Liver (tissue), 9 donors: ENCODE data around the gene BIN1. TPM values are rescaled to one million over a fixed set of nuclear protein-coding genes. Genes with fewer than 3 reads are reported as not detected.

Experiments used
- DNase-seq: peaks from one replicate; pipeline ENCODE4 v3.0.0-alpha.2; 2017; ENCODE audit warnings: low spot score
- H3K27ac ChIP-seq, 2 donors: one replicate each; pipeline ENCODE4 v1.7.0; 2013; ENCODE audit warnings: inconsistent platforms in 2 of 2, low read length in 2 of 2, control low read depth in 1 of 2, low read depth in 1 of 2, mild to moderate bottlenecking in 1 of 2
- H3K27me3 ChIP-seq, 4 donors: one replicate each; pipeline versions ENCODE4 v1.6.1 to v1.7.0; 2013; ENCODE audit warnings: low read length in 3 of 4, inconsistent platforms in 1 of 4, mild to moderate bottlenecking in 1 of 4, moderate library complexity in 1 of 4; ENCODE audit not compliant: control insufficient read depth in 4 of 4, insufficient read depth in 4 of 4
- H3K36me3 ChIP-seq, 4 donors: one replicate each; pipeline versions ENCODE4 v1.6.1 to v1.7.0; 2013; ENCODE audit warnings: low read length in 3 of 4, mild to moderate bottlenecking in 3 of 4, low read depth in 1 of 4, moderate library complexity in 1 of 4; ENCODE audit not compliant: control insufficient read depth in 4 of 4, insufficient read depth in 3 of 4
- H3K4me1 ChIP-seq, 4 donors: one replicate each; pipeline versions ENCODE4 v1.6.1 to v1.7.0; 2013; ENCODE audit warnings: low read length in 3 of 4, mild to moderate bottlenecking in 3 of 4, moderate library complexity in 1 of 4; ENCODE audit not compliant: control insufficient read depth in 4 of 4, insufficient read depth in 4 of 4
- H3K4me3 ChIP-seq, 3 donors: one replicate each; pipeline versions ENCODE4 v1.6.1 to v1.7.0; 2013; ENCODE audit warnings: low read length in 3 of 3, control low read depth in 1 of 3, low read depth in 1 of 3, mild to moderate bottlenecking in 1 of 3
- H3K9ac ChIP-seq, 2 donors: one replicate each; pipeline ENCODE4 v1.7.0; 2013; ENCODE audit warnings: low read length in 2 of 2, mild to moderate bottlenecking in 2 of 2, moderate library complexity in 2 of 2, control low read depth in 1 of 2, low read depth in 1 of 2
- H3K9me3 ChIP-seq, 4 donors: one replicate each; pipeline versions ENCODE4 v1.6.1 to v1.7.0; 2013; ENCODE audit warnings: low read length in 3 of 4; ENCODE audit not compliant: control insufficient read depth in 4 of 4
- EGR1 ChIP-seq, 2 donors: IDR thresholded peaks; 2 replicates each; pipeline ENCODE4 v1.6.1; 2016 to 2018; ENCODE audit warnings: antibody characterized with exemption in 2 of 2, low read depth in 2 of 2
- FOXA1 ChIP-seq: IDR thresholded peaks from 2 replicates; pipeline ENCODE4 v1.6.1; 2016; ENCODE audit warnings: antibody characterized with exemption
- FOXA2 ChIP-seq: IDR thresholded peaks from 2 replicates; pipeline ENCODE4 v1.6.1; 2016; ENCODE audit warnings: antibody characterized with exemption
- GABPA ChIP-seq, 2 donors: IDR thresholded peaks in 1 of 2; conservative IDR thresholded peaks in 1 of 2; 2 replicates each; pipeline ENCODE4 v1.6.1; 2016; ENCODE audit warnings: antibody characterized with exemption in 2 of 2, mild to moderate bottlenecking in 1 of 2, moderate library complexity in 1 of 2
- HNF4A ChIP-seq, 2 donors: conservative IDR thresholded peaks; 2 replicates each; pipeline ENCODE4 v1.6.1; 2016; ENCODE audit warnings: antibody characterized with exemption in 2 of 2, mild to moderate bottlenecking in 2 of 2
- HNF4G ChIP-seq: IDR thresholded peaks from 2 replicates; pipeline ENCODE4 v1.6.1; 2016; ENCODE audit warnings: antibody characterized with exemption
- JUND ChIP-seq, 2 donors: IDR thresholded peaks; 2 replicates each; pipeline ENCODE4 v1.6.1; 2016; ENCODE audit warnings: antibody characterized with exemption in 2 of 2
- NR2F2 ChIP-seq: IDR thresholded peaks from 2 replicates; pipeline ENCODE4 v1.6.1; 2016; ENCODE audit warnings: antibody characterized with exemption
- RAD21 ChIP-seq, 2 donors: IDR thresholded peaks; 2 replicates each; pipeline ENCODE4 v1.6.1; 2016; ENCODE audit warnings: antibody characterized with exemption in 2 of 2, mild to moderate bottlenecking in 2 of 2
- RXRA ChIP-seq, 2 donors: IDR thresholded peaks; 2 replicates each; pipeline ENCODE4 v1.6.1; 2017 to 2018; ENCODE audit warnings: antibody characterized with exemption in 2 of 2, mild to moderate bottlenecking in 1 of 2
- SP1 ChIP-seq: IDR thresholded peaks from 2 replicates; pipeline ENCODE4 v1.6.1; 2018; ENCODE audit warnings: antibody characterized with exemption, mild to moderate bottlenecking
- TAF1 ChIP-seq: conservative IDR thresholded peaks from 2 replicates; pipeline ENCODE4 v1.6.1; 2016; ENCODE audit warnings: antibody characterized with exemption, mild to moderate bottlenecking
- WGBS: extraction: QIAGEN DNeasy Blood & Tissue Kit; methylation state at CpG from one replicate; pipeline ENCODE4 v1.1.7; 2013; 5-methylcytosine and 5-hydroxymethylcytosine counted together
- polyA plus RNA-seq, 2 donors: library from polyadenylated mRNA; stranded (reverse) in 1 of 2; unstranded in 1 of 2; fragments of 200-250 nt in 1 of 2; fragments of >200 nt in 1 of 2; fragmentation: Nextera tagmentation in 1 of 2; extraction: Ambion mirVana in 1 of 2; gene quantifications; one replicate each; pipeline versions ENCODE4 v1.2.1 to v1.2.3, GENCODE V29; 2013 to 2015
- total RNA-seq, 2 donors: library from RNA; depleted of rRNA; stranded (reverse); fragments of >200 nt; gene quantifications; one replicate each; pipeline ENCODE4 v1.2.3, GENCODE V29; 2014
- TF ChIP-seq, protein P1 (sequence below): fragments of 150-350 bp; IDR thresholded peaks from 2 replicates; pipeline ENCODE4 v1.5.1; 2017; ENCODE audit warnings: improper control_type of control experiment, low read depth, low read length; ENCODE audit not compliant: missing input control
- TF ChIP-seq, protein P2 (sequence below): IDR thresholded peaks from 2 replicates; pipeline ENCODE4 v1.6.1; 2016; ENCODE audit warnings: antibody characterized with exemption
- TF ChIP-seq, protein P3 (sequence below): IDR thresholded peaks from 2 replicates; pipeline ENCODE4 v1.6.1; 2016; ENCODE audit warnings: antibody characterized with exemption
- TF ChIP-seq, protein P4 (sequence below): IDR thresholded peaks from 2 replicates; pipeline ENCODE4 v1.6.1; 2016; ENCODE audit warnings: antibody characterized with exemption, mild to moderate bottlenecking
- donor health status: healthy.
- donor health status: healthy.
- donor health status: healthy.
- donor health status: healthy.
- donor health status: healthy.

BIN1 gene
- total and polyA plus RNA-seq, 4 donors, result 13.3 to 21.5 (median 15.0) TPM

DNA sequence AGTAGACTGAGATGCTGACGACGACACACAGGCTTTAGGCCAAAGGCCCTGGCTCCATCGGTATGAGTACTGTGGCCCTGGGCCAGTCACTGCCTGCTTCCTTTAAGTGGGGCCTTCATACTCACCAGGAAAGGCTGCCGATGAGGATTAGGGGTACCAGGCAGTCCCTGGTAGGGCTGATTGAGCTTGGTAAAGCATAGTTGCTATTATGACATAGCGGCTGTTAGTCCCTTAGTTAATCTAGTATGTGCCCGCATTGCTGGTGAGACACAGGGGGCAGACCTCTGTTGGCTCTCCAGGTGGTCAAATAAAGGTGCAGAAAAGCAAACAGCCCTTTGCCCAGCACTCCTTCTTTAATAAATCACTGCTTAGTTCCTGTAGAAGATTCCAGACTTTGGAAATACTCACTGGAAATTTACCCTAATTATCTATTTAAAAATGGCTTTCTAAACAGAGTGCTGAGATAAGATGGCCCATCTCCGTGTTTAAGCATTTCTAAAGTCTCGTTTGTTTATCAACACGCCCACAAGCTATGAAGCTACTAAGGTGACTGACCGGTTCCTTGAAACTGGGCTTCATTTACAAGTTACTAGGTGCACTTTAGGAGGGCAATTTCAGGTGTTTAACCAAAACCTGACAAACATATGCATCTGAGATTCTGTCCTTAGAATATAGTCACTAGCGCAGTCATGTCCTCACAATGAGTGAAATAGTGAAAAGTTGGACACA lies 8.7 kb upstream of the BIN1 start (continued):
- TF ChIP-seq FOXA1 (peak; percentile 12), EGR1 (IDR thresholded peaks at IDR 0.05; ENCODE audit: low read depth in 2 of 2) (no peak), GABPA (IDR thresholded peaks at IDR 0.05 in 1 of 2, conservative IDR thresholded peaks at IDR 0.05 in 1 of 2) (no peak), TAF1 (no peak), HNF4A (conservative IDR thresholded peaks at IDR 0.05) (peak; percentile 56 to 62), JUND (IDR thresholded peaks at IDR 0.05) (no peak)
- TF ChIP-seq, protein P1, sequence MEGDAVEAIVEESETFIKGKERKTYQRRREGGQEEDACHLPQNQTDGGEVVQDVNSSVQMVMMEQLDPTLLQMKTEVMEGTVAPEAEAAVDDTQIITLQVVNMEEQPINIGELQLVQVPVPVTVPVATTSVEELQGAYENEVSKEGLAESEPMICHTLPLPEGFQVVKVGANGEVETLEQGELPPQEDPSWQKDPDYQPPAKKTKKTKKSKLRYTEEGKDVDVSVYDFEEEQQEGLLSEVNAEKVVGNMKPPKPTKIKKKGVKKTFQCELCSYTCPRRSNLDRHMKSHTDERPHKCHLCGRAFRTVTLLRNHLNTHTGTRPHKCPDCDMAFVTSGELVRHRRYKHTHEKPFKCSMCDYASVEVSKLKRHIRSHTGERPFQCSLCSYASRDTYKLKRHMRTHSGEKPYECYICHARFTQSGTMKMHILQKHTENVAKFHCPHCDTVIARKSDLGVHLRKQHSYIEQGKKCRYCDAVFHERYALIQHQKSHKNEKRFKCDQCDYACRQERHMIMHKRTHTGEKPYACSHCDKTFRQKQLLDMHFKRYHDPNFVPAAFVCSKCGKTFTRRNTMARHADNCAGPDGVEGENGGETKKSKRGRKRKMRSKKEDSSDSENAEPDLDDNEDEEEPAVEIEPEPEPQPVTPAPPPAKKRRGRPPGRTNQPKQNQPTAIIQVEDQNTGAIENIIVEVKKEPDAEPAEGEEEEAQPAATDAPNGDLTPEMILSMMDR, result no peak

DNA sequence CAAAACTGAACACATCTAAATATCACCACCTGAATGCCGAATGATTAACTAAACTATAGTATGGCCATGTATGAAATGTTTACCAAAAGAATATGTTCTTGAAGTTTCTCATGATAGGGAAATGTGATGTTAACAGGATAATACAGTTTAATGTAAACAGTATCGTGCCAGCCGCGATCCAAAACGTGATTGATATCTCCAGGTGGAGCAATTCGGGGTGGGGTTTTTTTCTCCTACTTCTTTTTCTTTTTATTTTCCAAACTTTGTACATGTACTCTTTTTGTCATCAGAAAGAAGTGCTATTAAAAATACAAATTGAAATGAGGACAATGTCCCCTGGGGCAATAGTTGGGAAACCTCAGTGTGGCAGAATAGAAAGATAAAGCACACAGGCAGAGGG lies 4.0 kb upstream of the BIN1 start:
- H3K4me3 ChIP-seq, result no peak overlapping the region
- H3K9me3 ChIP-seq, result no peaks in the 10 kb centered on the region
- no peak for DNase-seq
- TF ChIP-seq RXRA (IDR thresholded peaks at IDR 0.05) (peak; percentile 49 to 63), EGR1 (IDR thresholded peaks at IDR 0.05; ENCODE audit: low read depth in 2 of 2) (no peak)
- no peaks in the 10 kb centered on the region for H3K36me3 ChIP-seq
- no peak overlapping the region for H3K9ac ChIP-seq
- H3K27ac ChIP-seq, result no peak overlapping the region
- H3K27me3 ChIP-seq, result no peaks in the 10 kb centered on the region
- H3K4me1 ChIP-seq, result peaks cover 1 to 27% (median 19%) of the 10 kb centered on the region in 4 donors
- 48% methylated on average over 6 of the region's 6 CpGs for WGBS

DNA sequence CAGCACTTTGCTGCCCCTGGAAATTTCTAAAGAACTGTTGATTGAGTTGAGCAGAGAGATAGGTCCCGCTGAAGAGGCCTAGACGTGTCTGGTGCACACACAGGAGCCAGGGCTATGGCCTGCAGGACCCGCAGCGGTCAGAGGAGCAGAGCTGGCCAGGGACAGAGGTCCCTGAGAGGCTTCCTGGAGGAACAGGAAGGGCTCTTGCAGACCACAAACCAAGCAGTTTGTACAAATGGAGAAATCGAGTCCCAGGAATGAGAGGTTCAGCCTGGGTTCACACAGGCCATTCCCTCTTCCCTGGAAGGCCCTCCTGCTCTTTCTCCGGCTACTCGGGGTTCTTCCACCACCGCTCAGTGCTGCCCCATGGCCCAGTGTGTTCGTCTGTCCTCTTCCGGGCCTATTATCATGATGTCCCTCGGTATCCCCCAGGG lies 1.2 kb upstream of the BIN1 start:
- no peak for DNase-seq
- H3K27ac ChIP-seq, result peak overlapping the region in 1 of 2 donors; percentile 4
- H3K9me3 ChIP-seq, result no peaks in the 10 kb centered on the region
- peaks cover 0 to 37% (median 24%) of the 10 kb centered on the region in 4 donors for H3K4me1 ChIP-seq
- no peak overlapping the region for H3K4me3 ChIP-seq
- H3K36me3 ChIP-seq, result no peaks in the 10 kb centered on the region
- no peak overlapping the region for H3K9ac ChIP-seq
- no peaks in the 10 kb centered on the region for H3K27me3 ChIP-seq
- 91% methylated on average over 11 of the region's 11 CpGs for WGBS
- TF ChIP-seq SP1 (no peak), FOXA1 (no peak), JUND (IDR thresholded peaks at IDR 0.05) (no peak), NR2F2 (no peak), HNF4G (no peak), TAF1 (no peak), RAD21 (IDR thresholded peaks at IDR 0.05) (no peak), FOXA2 (no peak), EGR1 (IDR thresholded peaks at IDR 0.05; ENCODE audit: low read depth in 2 of 2) (no peak)
- TF ChIP-seq, protein P2, sequence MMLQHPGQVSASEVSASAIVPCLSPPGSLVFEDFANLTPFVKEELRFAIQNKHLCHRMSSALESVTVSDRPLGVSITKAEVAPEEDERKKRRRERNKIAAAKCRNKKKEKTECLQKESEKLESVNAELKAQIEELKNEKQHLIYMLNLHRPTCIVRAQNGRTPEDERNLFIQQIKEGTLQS, result no peak
- TF ChIP-seq, protein P3, sequence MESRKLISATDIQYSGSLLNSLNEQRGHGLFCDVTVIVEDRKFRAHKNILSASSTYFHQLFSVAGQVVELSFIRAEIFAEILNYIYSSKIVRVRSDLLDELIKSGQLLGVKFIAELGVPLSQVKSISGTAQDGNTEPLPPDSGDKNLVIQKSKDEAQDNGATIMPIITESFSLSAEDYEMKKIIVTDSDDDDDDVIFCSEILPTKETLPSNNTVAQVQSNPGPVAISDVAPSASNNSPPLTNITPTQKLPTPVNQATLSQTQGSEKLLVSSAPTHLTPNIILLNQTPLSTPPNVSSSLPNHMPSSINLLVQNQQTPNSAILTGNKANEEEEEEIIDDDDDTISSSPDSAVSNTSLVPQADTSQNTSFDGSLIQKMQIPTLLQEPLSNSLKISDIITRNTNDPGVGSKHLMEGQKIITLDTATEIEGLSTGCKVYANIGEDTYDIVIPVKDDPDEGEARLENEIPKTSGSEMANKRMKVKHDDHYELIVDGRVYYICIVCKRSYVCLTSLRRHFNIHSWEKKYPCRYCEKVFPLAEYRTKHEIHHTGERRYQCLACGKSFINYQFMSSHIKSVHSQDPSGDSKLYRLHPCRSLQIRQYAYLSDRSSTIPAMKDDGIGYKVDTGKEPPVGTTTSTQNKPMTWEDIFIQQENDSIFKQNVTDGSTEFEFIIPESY, result no peak
- TF ChIP-seq, protein P4, sequence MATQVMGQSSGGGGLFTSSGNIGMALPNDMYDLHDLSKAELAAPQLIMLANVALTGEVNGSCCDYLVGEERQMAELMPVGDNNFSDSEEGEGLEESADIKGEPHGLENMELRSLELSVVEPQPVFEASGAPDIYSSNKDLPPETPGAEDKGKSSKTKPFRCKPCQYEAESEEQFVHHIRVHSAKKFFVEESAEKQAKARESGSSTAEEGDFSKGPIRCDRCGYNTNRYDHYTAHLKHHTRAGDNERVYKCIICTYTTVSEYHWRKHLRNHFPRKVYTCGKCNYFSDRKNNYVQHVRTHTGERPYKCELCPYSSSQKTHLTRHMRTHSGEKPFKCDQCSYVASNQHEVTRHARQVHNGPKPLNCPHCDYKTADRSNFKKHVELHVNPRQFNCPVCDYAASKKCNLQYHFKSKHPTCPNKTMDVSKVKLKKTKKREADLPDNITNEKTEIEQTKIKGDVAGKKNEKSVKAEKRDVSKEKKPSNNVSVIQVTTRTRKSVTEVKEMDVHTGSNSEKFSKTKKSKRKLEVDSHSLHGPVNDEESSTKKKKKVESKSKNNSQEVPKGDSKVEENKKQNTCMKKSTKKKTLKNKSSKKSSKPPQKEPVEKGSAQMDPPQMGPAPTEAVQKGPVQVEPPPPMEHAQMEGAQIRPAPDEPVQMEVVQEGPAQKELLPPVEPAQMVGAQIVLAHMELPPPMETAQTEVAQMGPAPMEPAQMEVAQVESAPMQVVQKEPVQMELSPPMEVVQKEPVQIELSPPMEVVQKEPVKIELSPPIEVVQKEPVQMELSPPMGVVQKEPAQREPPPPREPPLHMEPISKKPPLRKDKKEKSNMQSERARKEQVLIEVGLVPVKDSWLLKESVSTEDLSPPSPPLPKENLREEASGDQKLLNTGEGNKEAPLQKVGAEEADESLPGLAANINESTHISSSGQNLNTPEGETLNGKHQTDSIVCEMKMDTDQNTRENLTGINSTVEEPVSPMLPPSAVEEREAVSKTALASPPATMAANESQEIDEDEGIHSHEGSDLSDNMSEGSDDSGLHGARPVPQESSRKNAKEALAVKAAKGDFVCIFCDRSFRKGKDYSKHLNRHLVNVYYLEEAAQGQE, result no peak
- TF ChIP-seq, protein P1, result no peak
